Sigmoid colon (tissue), 7 donors: ENCODE measurements around the gene CARD10. TPM values are rescaled to one million over a fixed set of nuclear protein-coding genes. Genes with fewer than 3 reads are reported as not detected.

Experiments used
- DNase-seq: peaks from one replicate; pipeline ENCODE4 v3.0.0-alpha.2; 2019
- H3K27ac ChIP-seq, 4 donors: fragments of 200-600 bp; sonication (generic); one replicate each; pipeline ENCODE4 v1.5.1; 2016 to 2019; ENCODE audit warnings: mild to moderate bottlenecking in 1 of 4
- H3K27me3 ChIP-seq, 3 donors: fragments of 200-600 bp; sonication (generic); one replicate each; pipeline ENCODE4 v1.5.1; 2019; ENCODE audit warnings: mild to moderate bottlenecking in 1 of 3
- H3K36me3 ChIP-seq, 4 donors: fragments of 200-600 bp; sonication (generic); one replicate each; pipeline ENCODE4 v1.5.1; 2016 to 2019
- H3K4me1 ChIP-seq, 4 donors: fragments of 200-600 bp; sonication (generic); one replicate each; pipeline ENCODE4 v1.5.1; 2017 to 2019
- H3K4me3 ChIP-seq, 4 donors: fragments of 200-600 bp; sonication (generic); one replicate each; pipeline ENCODE4 v1.5.1; 2017 to 2019; ENCODE audit warnings: mild to moderate bottlenecking in 2 of 4, moderate library complexity in 1 of 4
- H3K9me3 ChIP-seq, 4 donors: fragments of 200-600 bp in 3 of 4; sonication (generic) in 3 of 4; one replicate each; pipeline versions ENCODE4 v1.5.1 to v1.6.1; 2013 to 2019
- EP300 ChIP-seq, 4 donors: sonication (generic); formaldehyde crosslinking; IDR thresholded peaks; one replicate each; pipeline ENCODE4 v1.6.1; 2017; ENCODE audit warnings: antibody characterized with exemption in 4 of 4
- POLR2A ChIP-seq, 2 donors: fragments of 450-650 bp; IDR thresholded peaks; one replicate each; pipeline ENCODE4 v1.6.1; 2016; ENCODE audit warnings: antibody characterized with exemption in 2 of 2, mild to moderate bottlenecking in 2 of 2, moderate library complexity in 2 of 2
- POLR2AphosphoS5 ChIP-seq, 4 donors: sonication (generic); formaldehyde crosslinking; IDR thresholded peaks; one replicate each; pipeline ENCODE4 v1.6.1; 2017; ENCODE audit warnings: antibody characterized with exemption in 4 of 4
- WGBS, 2 donors: extraction: QIAGEN DNeasy Blood & Tissue Kit; methylation state at CpG; one replicate each; pipeline ENCODE4 v1.1.7; 2013; 5-methylcytosine and 5-hydroxymethylcytosine counted together
- intact Hi-C: fragments of 100-400 bp; cut with DNase I; formaldehyde crosslinking; loops from one replicate; pipeline ENCODE4 v1.15.1; 2023
- polyA plus RNA-seq, 3 donors: library from polyadenylated mRNA; stranded (reverse); fragments of 200-250 nt; gene quantifications; one replicate each; pipeline ENCODE4 v1.2.3, GENCODE V29; 2013
- total RNA-seq, 4 donors: library from RNA; depleted of rRNA; stranded (reverse); fragments of >200 nt; gene quantifications; one replicate each; pipeline ENCODE4 v1.1.0, GENCODE V29; 2016
- TF ChIP-seq, protein P1 (sequence below), 4 experiments: fragments of 450-650 bp in 3 of 4; fragments of 200-600 bp in 1 of 4; IDR thresholded peaks; one replicate each; pipeline ENCODE4 v1.5.1; 2016 to 2019; ENCODE audit warnings: antibody characterized with exemption in 4 of 4, mild to moderate bottlenecking in 3 of 4, moderate library complexity in 2 of 4
- donor health status: healthy with polysubstance abuse.
- donor health status: Bipolar disorder and iron deficiency.
- donor health status: healthy.

Gene CARD10
- total and polyA plus RNA-seq, 7 donors, result 2.8 to 41.0 (median 8.6) TPM

DNA sequence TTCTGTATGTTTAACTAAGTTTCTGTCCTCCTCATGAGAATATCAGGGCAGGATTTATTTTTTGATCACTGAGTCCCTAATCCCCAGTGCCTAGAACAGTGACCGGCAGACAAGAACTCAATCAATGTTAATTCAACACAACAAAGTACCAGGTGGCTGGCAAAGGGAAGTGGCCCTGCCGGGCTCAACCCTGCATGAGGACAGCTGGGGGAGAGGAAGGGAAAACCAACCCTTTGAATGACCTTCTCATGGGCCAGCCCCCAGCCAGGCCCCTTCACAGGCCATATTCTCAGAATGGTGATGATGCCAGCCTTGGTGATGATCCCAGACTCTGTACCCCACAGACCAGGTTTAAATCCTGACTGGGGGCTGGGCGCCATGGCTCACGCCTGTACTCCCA lies 31.6 kb downstream of the CARD10 start:
- Histone ChIP-seq H3K27ac (no peak overlapping the region), H3K27me3 (peaks cover 0 to 47% (median 28%) of the 10 kb centered on the region in 3 donors), H3K4me3 (no peak overlapping the region), H3K36me3 (no peaks in the 10 kb centered on the region), H3K4me1 (peaks cover 0 to 13% (median 9%) of the 10 kb centered on the region in 4 donors), H3K9me3 (no peaks in the 10 kb centered on the region)
- DNase-seq, result no peak
- WGBS, 2 donors, result 76 to 80% methylated on average over 4 of the region's 4 CpGs
- TF ChIP-seq EP300 (IDR thresholded peaks at IDR 0.05) (no peak), POLR2AphosphoS5 (IDR thresholded peaks at IDR 0.05) (no peak), POLR2A (IDR thresholded peaks at IDR 0.05) (no peak)
- TF ChIP-seq, protein P1, sequence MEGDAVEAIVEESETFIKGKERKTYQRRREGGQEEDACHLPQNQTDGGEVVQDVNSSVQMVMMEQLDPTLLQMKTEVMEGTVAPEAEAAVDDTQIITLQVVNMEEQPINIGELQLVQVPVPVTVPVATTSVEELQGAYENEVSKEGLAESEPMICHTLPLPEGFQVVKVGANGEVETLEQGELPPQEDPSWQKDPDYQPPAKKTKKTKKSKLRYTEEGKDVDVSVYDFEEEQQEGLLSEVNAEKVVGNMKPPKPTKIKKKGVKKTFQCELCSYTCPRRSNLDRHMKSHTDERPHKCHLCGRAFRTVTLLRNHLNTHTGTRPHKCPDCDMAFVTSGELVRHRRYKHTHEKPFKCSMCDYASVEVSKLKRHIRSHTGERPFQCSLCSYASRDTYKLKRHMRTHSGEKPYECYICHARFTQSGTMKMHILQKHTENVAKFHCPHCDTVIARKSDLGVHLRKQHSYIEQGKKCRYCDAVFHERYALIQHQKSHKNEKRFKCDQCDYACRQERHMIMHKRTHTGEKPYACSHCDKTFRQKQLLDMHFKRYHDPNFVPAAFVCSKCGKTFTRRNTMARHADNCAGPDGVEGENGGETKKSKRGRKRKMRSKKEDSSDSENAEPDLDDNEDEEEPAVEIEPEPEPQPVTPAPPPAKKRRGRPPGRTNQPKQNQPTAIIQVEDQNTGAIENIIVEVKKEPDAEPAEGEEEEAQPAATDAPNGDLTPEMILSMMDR (IDR thresholded peaks at IDR 0.05), result no peak
- intact Hi-C loops, result no loop called here

DNA sequence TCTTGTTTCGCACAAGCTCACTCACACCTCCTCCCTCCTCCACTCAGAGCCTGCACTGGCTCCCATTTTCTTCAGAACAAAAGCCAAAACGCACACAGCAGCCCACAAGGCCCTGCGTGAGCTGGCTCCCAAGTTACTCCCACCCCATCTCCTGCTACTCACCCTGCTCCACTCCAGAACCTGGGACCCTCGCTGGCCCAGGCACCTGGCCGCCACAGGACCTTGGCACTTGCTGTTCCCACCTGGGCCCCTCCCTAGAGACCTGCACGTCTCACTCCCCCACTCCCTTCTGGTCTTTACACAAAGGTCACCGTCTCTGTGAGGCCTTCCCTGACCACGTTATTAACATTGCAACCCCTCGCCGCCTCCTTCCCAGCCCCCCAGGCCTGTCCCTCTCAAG lies 32.1 kb downstream of the CARD10 start:
- TF ChIP-seq, protein P1 (IDR thresholded peaks at IDR 0.05), result no peak
- TF ChIP-seq POLR2A (IDR thresholded peaks at IDR 0.05) (no peak), POLR2AphosphoS5 (IDR thresholded peaks at IDR 0.05) (no peak), EP300 (IDR thresholded peaks at IDR 0.05) (no peak)
- H3K4me3 ChIP-seq, result no peak overlapping the region
- DNase-seq, result no peak
- no peak overlapping the region for H3K27ac ChIP-seq
- peaks cover 0 to 13% (median 9%) of the 10 kb centered on the region in 4 donors for H3K4me1 ChIP-seq
- peaks cover 0 to 50% (median 30%) of the 10 kb centered on the region in 3 donors for H3K27me3 ChIP-seq
- 76 to 83% methylated on average over 10 of the region's 10 CpGs for WGBS, 2 donors
- intact Hi-C loops, result no loop called here
- no peaks in the 10 kb centered on the region for H3K36me3 ChIP-seq
- H3K9me3 ChIP-seq, result no peaks in the 10 kb centered on the region

DNA sequence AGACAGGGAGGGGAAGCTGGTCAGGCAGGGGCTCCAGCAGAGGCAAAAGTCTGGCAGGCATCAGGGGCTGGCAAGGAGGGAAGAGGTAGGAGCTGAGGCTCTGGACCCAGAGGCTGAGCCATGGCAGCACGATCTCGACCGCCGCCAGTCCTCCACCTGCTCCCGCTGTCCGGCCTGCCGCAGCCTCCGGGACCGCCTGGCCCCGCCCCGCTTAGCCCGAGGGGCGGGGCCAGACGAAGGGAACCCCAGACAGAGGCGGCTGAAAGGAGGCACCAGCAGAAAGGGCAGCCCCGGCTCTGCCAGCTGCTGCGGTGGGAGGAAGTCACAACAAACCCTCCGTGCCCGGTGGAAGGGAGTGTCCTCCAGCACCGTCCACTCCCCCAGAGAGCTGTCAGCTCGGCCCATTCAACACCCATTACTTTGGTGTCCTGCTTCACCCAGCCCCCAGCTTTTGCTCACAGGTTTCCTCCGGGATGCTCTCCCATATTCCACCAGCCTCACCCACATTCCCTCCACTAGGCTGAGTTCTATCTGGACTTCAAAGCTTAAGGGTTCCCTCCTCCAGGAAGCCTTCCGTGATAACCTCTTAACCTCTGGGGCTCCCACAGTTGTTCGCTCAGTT lies 32.9 kb downstream of the CARD10 start, which contains the start of gene MFNG:
Gene MFNG, minus strand, starts transcription at position 161 of the 622 bp plus-strand sequence. CDS start 207 bp downstream, outside the sequence.
- Histone ChIP-seq H3K9me3 (no peaks in the 10 kb centered on the region), H3K4me3 (peak within 1 kb of the TSS; percentile 10 to 45 (median 34)), H3K4me1 (peaks cover 0 to 13% (median 9%) of the 10 kb centered on the region in 4 donors), H3K36me3 (no peaks in the 10 kb centered on the region), H3K27me3 (peaks cover 0 to 56% (median 30%) of the 10 kb centered on the region in 3 donors), H3K27ac (peak within 1 kb of the TSS; percentile 59 to 65 (median 60))
- TF ChIP-seq, protein P1 (IDR thresholded peaks at IDR 0.05), result no peak
- peak in 1 of 4 donors; percentile 15 for TF ChIP-seq POLR2AphosphoS5 (IDR thresholded peaks at IDR 0.05)
- WGBS, 2 donors, result 3% methylated on average over 24 of the region's 24 CpGs
- peak; percentile 77 for DNase-seq
- intact Hi-C loops, result no loop called here

DNA sequence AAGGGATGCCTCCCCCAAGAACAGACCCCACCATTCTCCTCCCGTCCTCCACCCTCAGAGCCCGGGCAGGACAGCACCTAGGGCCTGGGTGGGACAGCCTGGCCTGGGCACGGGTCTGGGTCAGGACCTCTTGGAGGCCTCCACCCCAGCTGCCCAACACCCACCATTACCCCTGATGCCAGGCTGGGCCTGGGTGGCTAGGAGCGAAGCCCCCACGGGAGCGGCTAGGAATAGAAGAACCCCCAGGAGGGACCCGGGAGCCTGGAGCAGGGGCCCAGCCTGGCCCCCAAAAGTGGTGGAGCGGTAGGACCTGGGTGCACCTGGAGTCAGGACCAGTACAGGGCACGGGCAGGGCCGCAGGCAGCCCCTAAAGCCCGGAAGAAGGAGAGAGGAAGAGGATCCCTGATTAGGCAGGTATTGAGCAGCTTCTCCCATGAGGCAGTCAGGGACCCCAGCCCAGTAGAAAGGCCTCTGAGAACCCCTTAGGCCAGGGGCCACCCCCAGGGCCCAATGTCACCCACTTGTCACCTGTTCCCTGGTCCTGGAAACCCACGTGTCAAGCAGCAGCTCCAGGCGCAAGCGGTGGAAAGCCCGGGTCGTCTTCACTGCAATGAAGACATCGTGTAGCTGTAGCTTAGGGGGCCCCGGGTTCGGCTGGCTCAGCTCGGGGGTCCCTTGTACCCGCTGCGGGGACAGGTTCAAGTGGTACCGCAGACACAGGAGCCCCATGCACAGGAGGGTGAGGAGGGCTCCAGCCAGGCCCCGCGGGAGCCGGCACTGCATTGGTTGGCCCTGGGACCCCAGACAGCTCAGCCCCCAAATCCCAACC lies 33.6 kb downstream of the CARD10 start:
- Histone ChIP-seq H3K27ac (peak overlapping the region; percentile 59 to 65 (median 60)), H3K4me1 (peaks cover 0 to 13% (median 9%) of the 10 kb centered on the region in 4 donors), H3K4me3 (peak overlapping the region; percentile 10 to 45 (median 34)), H3K27me3 (peaks cover 0 to 56% (median 30%) of the 10 kb centered on the region in 3 donors), H3K36me3 (no peaks in the 10 kb centered on the region), H3K9me3 (no peaks in the 10 kb centered on the region)
- TF ChIP-seq POLR2AphosphoS5 (IDR thresholded peaks at IDR 0.05) (no peak), POLR2A (IDR thresholded peaks at IDR 0.05) (no peak), EP300 (IDR thresholded peaks at IDR 0.05) (no peak)
- TF ChIP-seq, protein P1 (IDR thresholded peaks at IDR 0.05), result no peak
- intact Hi-C loops, result no loop called here
- WGBS, 2 donors, result 40 to 72% methylated on average over 26 of the region's 26 CpGs
- no peak for DNase-seq
